HG02623 (cell line): Measurements from ENCODE around the gene PSEN1.
"Not testable (repeated sequence)": the region's sequence is repeated elsewhere in the genome, so short reads cannot be mapped to it uniquely, and the experiment has no call there.

ENCODE experiments used
- ATAC-seq: cut with Tn5 transposase; IDR thresholded peaks from one replicate; pipeline ENCODE4 v1.9.1; 2021; ENCODE audit warnings: moderate library complexity; ENCODE audit not compliant: unreplicated experiment

PSEN1 gene

GRCh38 chr14:73162251-73162650 lies 25.9 kb downstream of the PSEN1 start:
- ATAC-seq, result no peak

- no peak for ATAC-seq
Observed at GRCh38 chr14:73166399-73166798, 30.1 kb downstream of the PSEN1 start.

- ATAC-seq, result no peak
Observed at GRCh38 chr14:73167727-73168126, 31.4 kb downstream of the PSEN1 start.

GRCh38 chr14:73168274-73168673 lies 32.0 kb downstream of the PSEN1 start:
- ATAC-seq, result no peak

GRCh38 chr14:73168691-73169090 lies 32.4 kb downstream of the PSEN1 start:
- ATAC-seq, result no peak

GRCh38 chr14:73169855-73170254 lies 33.5 kb downstream of the PSEN1 start:
- not testable (repeated sequence) for ATAC-seq

GRCh38 chr14:73170686-73171085 lies 34.4 kb downstream of the PSEN1 start:
- no peak for ATAC-seq

- no peak for ATAC-seq
Observed at GRCh38 chr14:73172500-73172899, 36.2 kb downstream of the PSEN1 start.

GRCh38 chr14:73173092-73173735 lies 36.9 kb downstream of the PSEN1 start:
- ATAC-seq, result no peak

GRCh38 chr14:73176685-73177084 lies 40.4 kb downstream of the PSEN1 start:
- ATAC-seq, result no peak

GRCh38 chr14:73180385-73180805 lies 44.1 kb downstream of the PSEN1 start:
- ATAC-seq, result no peak

GRCh38 chr14:73180969-73181368 lies 44.7 kb downstream of the PSEN1 start:
- ATAC-seq, result not testable (repeated sequence)

GRCh38 chr14:73188501-73188911 lies 52.2 kb downstream of the PSEN1 start:
- no peak for ATAC-seq

- no peak for ATAC-seq
Observed at GRCh38 chr14:73189651-73190050, 53.3 kb downstream of the PSEN1 start.

GRCh38 chr14:73191441-73191840 lies 55.1 kb downstream of the PSEN1 start:
- no peak for ATAC-seq

GRCh38 chr14:73194306-73194705 lies 58.0 kb downstream of the PSEN1 start:
- ATAC-seq, result not testable (repeated sequence)

GRCh38 chr14:73198253-73198652 lies 61.9 kb downstream of the PSEN1 start:
- no peak for ATAC-seq

GRCh38 chr14:73203527-73203926 lies 67.2 kb downstream of the PSEN1 start:
- ATAC-seq, result no peak

- no peak for ATAC-seq
Observed at GRCh38 chr14:73207615-73208014, 71.3 kb downstream of the PSEN1 start.

- no peak for ATAC-seq
Observed at GRCh38 chr14:73208390-73208789, 72.1 kb downstream of the PSEN1 start.

GRCh38 chr14:73208846-73209245 lies 72.5 kb downstream of the PSEN1 start:
- ATAC-seq, result no peak

- no peak for ATAC-seq
Observed at GRCh38 chr14:73209953-73210352, 73.6 kb downstream of the PSEN1 start.
